IMR-90 (cell line): Measurements from ENCODE around the gene TENM3. TPM values are rescaled to one million over a fixed set of nuclear protein-coding genes. Genes with fewer than 3 reads are reported as not detected.

Experiments
- ATAC-seq: fragments of 200-7000 bp; cut with Tn5 transposase; 2 replicates; pipeline ENCODE4 v1.9.1; 2020; ENCODE audit warnings: low read depth, mild to moderate bottlenecking, moderate library complexity
- BruUV-seq: library from RNA; stranded (reverse); fragments of 400-500 nt; replicated peaks from 2 replicates; lab custom pipeline; 2021; lab: Mats Ljungman, UMichigan
- CTCF ChIA-PET: fragments of 300-600 bp; formaldehyde crosslinking; extraction: SDS; loops from one replicate; lab custom pipeline; 2021; ENCODE audit warnings: antibody characterized with exemption; lab: Yijun Ruan, JAX
- POLR2A ChIA-PET: fragments of 300-600 bp; sonication (Branson Sonifier 250); formaldehyde crosslinking; loops from one replicate; lab custom pipeline; 2022; ENCODE audit warnings: antibody characterized with exemption; ENCODE audit not compliant: unreplicated experiment; lab: Charles Lee
- DNase-seq: peaks from one replicate; pipeline ENCODE4 v3.0.0; 2013
- H2AFZ ChIP-seq: replicated peaks from 2 replicates; pipeline ENCODE3; 2013; ENCODE audit warnings: low read length, mild to moderate bottlenecking; ENCODE audit not compliant: poor library complexity
- H2AK5ac ChIP-seq: 2 replicates; pipeline ENCODE4 v1.6.1; 2013; ENCODE audit warnings: low read depth, low read length, inconsistent platforms
- H2AK9ac ChIP-seq: replicated peaks from 2 replicates; pipeline ENCODE3; 2013; ENCODE audit warnings: mild to moderate bottlenecking, low read depth, low read length, moderate library complexity; ENCODE audit not compliant: poor library complexity
- H2BK120ac ChIP-seq: 2 replicates; pipeline ENCODE4 v1.6.1; 2013; ENCODE audit warnings: low read depth, low read length, inconsistent platforms
- H2BK15ac ChIP-seq: 3 replicates; pipeline ENCODE4 v1.6.1; 2013; ENCODE audit warnings: low read depth, low read length, inconsistent platforms
- H2BK20ac ChIP-seq: 2 replicates; pipeline ENCODE4 v1.6.1; 2013; ENCODE audit warnings: low read depth, mild to moderate bottlenecking, inconsistent platforms, low read length, moderate library complexity
- H2BK5ac ChIP-seq: 2 replicates; pipeline ENCODE4 v1.6.1; 2013; ENCODE audit warnings: mild to moderate bottlenecking, low read depth, low read length, inconsistent platforms; ENCODE audit not compliant: poor library complexity, severe bottlenecking
- H3K14ac ChIP-seq: replicated peaks from 2 replicates; pipeline ENCODE4 v1.6.1; 2013; ENCODE audit warnings: low read depth, low read length, inconsistent platforms
- H3K18ac ChIP-seq: 2 replicates; pipeline ENCODE4 v1.6.1; 2013; ENCODE audit warnings: low read depth, low read length, control low read depth
- H3K23ac ChIP-seq: 2 replicates; pipeline ENCODE4 v1.6.1; 2013; ENCODE audit warnings: low read depth, low read length, inconsistent platforms
- H3K27ac ChIP-seq: 2 replicates; pipeline ENCODE4 v1.5.1; 2013; ENCODE audit warnings: mild to moderate bottlenecking, control low read depth, low read length; ENCODE audit not compliant: insufficient read depth
- H3K27me3 ChIP-seq: 2 replicates; pipeline ENCODE4 v1.6.1; 2013; ENCODE audit warnings: low read length; ENCODE audit not compliant: control insufficient read depth, insufficient read depth
- H3K36me3 ChIP-seq: 2 replicates; pipeline ENCODE4 v1.6.1; 2013; ENCODE audit warnings: low read length, mixed read lengths; ENCODE audit not compliant: control insufficient read depth, insufficient read depth
- H3K4ac ChIP-seq: 2 replicates; pipeline ENCODE4 v1.6.1; 2013; ENCODE audit warnings: low read depth, low read length, inconsistent platforms
- H3K4me1 ChIP-seq: 2 replicates; pipeline ENCODE4 v1.6.1; 2013; ENCODE audit warnings: low read length, mixed read lengths; ENCODE audit not compliant: control insufficient read depth, insufficient read depth
- H3K4me2 ChIP-seq: 2 replicates; pipeline ENCODE4 v1.6.1; 2013; ENCODE audit warnings: low read depth, mild to moderate bottlenecking, control low read depth, low read length, moderate library complexity
- H3K4me3 ChIP-seq: 2 replicates; pipeline ENCODE4 v1.5.1; 2013; ENCODE audit warnings: low read depth, mild to moderate bottlenecking, control low read depth, low read length, moderate library complexity; ENCODE audit not compliant: insufficient read depth
- H3K56ac ChIP-seq: 2 replicates; pipeline ENCODE4 v1.6.1; 2013; ENCODE audit warnings: low read length, inconsistent platforms; ENCODE audit not compliant: insufficient read depth; ENCODE audit errors: extremely low read depth
- H3K79me1 ChIP-seq, 2 experiments: 2 replicates each; pipeline ENCODE4 v1.6.1; 2013; ENCODE audit warnings: low read length in 2 of 2, inconsistent platforms in 1 of 2, low read depth in 1 of 2
- H3K9ac ChIP-seq: 2 replicates; pipeline ENCODE4 v1.6.1; 2013; ENCODE audit warnings: low read depth, low read length, control low read depth
- H3K9me1 ChIP-seq: 2 replicates; pipeline ENCODE4 v1.6.1; 2013; ENCODE audit warnings: low read length, inconsistent platforms; ENCODE audit not compliant: insufficient read depth
- H3K9me3 ChIP-seq: 2 replicates; pipeline ENCODE4 v1.6.1; 2013; ENCODE audit warnings: low read length; ENCODE audit not compliant: control insufficient read depth, insufficient read depth
- H4K20me1 ChIP-seq: 2 replicates; pipeline ENCODE4 v1.6.1; 2013; ENCODE audit warnings: low read length, inconsistent platforms; ENCODE audit not compliant: insufficient read depth
- H4K5ac ChIP-seq: 2 replicates; pipeline ENCODE4 v1.6.1; 2013; ENCODE audit warnings: mild to moderate bottlenecking, low read depth, low read length, control low read depth
- H4K8ac ChIP-seq, 2 experiments: 2 replicates each; pipeline ENCODE4 v1.6.1; 2013; ENCODE audit warnings: low read depth in 2 of 2, low read length in 2 of 2, control low read depth in 1 of 2, inconsistent platforms in 1 of 2
- H4K91ac ChIP-seq: 2 replicates; pipeline ENCODE4 v1.6.1; 2013; ENCODE audit warnings: low read depth, low read length, inconsistent platforms; ENCODE audit not compliant: insufficient read depth
- CEBPB ChIP-seq: IDR thresholded peaks from 2 replicates; pipeline ENCODE4 v1.6.1; 2012; ENCODE audit warnings: low read depth, low read length, improper control_type of control experiment
- WGBS, 2 experiments: methylation state at CpG; one replicate each; pipeline versions ENCODE4 v1.1.5 to v1.1.7; 2013; ENCODE audit warnings: missing lambda C conversion rate in 2 of 2; ENCODE audit not compliant: insufficient read length in 1 of 2; ENCODE audit errors: extremely low coverage in 2 of 2; 5-methylcytosine and 5-hydroxymethylcytosine counted together
- dilution Hi-C: fragments of 300-500 bp; cut with HindIII; formaldehyde crosslinking; loops from one replicate; pipeline ENCODE4 v1.14.3; 2018; ENCODE audit warnings: low sequenced_read_pairs; ENCODE audit not compliant: unreplicated experiment
- in situ Hi-C: fragments of 300-500 bp; cut with MboI; formaldehyde crosslinking; loops from 3 replicates; pipeline ENCODE4 v1.14.3; 2019; ENCODE audit warnings: low sequenced_read_pairs, inconsistent platforms, mixed read lengths
- intact Hi-C: fragments of 100-400 bp; cut with micrococcal nuclease; formaldehyde crosslinking; loops from 2 replicates; pipeline ENCODE4 v1.10.0; 2022
- polyA plus RNA-seq, 3 experiments: library from polyadenylated mRNA; depleted of rRNA; stranded (reverse); fragments of >200 nt; gene quantifications; 2 replicates each; pipeline ENCODE4 v1.2.3, GENCODE V29; 2012; ENCODE audit warnings: low replicate concordance in 1 of 3
- total RNA-seq: library from RNA; depleted of rRNA; stranded (reverse); fragments of >200 nt; gene quantifications from 2 replicates; pipeline ENCODE4 v1.2.3, GENCODE V29; 2012
- TF ChIP-seq, protein P1 (sequence below): conservative IDR thresholded peaks from 2 replicates; pipeline ENCODE4 v1.5.1; 2012; ENCODE audit warnings: mild to moderate bottlenecking, low read depth, low read length, improper control_type of control experiment

Gene TENM3
- total and polyA plus RNA-seq, 2 of the 4 experiments (the other 2 are of a cell fraction) = 29.9 to 173 TPM

DNA sequence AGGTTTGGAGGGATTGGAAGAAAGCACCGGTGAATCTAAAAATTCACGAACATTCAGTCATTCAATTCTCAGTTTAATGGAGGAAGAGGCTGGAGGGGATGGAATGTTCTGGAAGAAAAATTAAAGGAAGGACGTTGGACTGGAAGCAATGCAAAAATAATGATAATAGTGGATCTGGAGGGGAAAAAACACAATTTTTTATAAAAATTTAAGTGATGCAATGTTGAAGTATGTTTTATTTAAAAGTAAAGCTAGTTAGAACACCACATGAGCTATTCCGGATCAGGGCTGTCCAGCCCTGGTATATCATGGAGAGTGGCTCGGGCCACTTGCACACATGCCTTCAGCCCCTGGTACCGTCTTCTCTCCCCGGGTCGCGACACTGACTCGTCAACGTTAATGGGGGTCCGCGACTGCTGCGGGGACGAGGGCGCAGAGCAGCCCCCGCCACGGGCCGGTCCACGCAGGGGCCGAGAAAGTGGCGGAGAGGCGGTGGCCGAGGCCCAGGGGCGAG lies 204.6 kb downstream of the TENM3 start:
- Histone ChIP-seq H2BK5ac (peak overlapping the region; percentile 28), H3K56ac (no peak overlapping the region), H2AFZ (peak overlapping the region; percentile 95), H3K79me1 (peaks cover 8 to 9% of the 10 kb centered on the region in 2 experiments; a peak in 3 of 4 replicates), H2BK20ac (no peak overlapping the region), H3K9me1 (no peaks in the 10 kb centered on the region), H3K27ac (peak overlapping the region; percentile 2; the same call in 1 of the 2 replicates), H4K8ac (peak overlapping the region in 1 of 2 experiments; percentile 68; a peak in 2 of 4 replicates), H2BK15ac (no peak overlapping the region), H3K4me1 (no peaks in the 10 kb centered on the region), H3K4me2 (peak overlapping the region; percentile 81), H4K20me1 (no peaks in the 10 kb centered on the region), H3K18ac (no peak overlapping the region), H3K23ac (no peak overlapping the region), H3K27me3 (no peaks in the 10 kb centered on the region), H4K5ac (no peak overlapping the region), H2AK9ac (peak overlapping the region; percentile 86), H3K14ac (no peak overlapping the region), H2BK120ac (peak overlapping the region; percentile 30; the same call in 1 of the 2 replicates), H3K4me3 (peak overlapping the region; percentile 62), H3K9me3 (no peaks in the 10 kb centered on the region), H4K91ac (no peak overlapping the region), H3K4ac (peak overlapping the region; percentile 4; the same call in 1 of the 2 replicates), H2AK5ac (no peak overlapping the region), H3K9ac (peak overlapping the region; percentile 79), H3K36me3 (no peaks in the 10 kb centered on the region)
- peak; percentile 18 for ATAC-seq
- intact Hi-C loops = loop anchor here (2.0 to 10.0 kb wide), 4 partner anchors 211 to 1306 kb away; no protein-coding TSS in a partner anchor
- 4% methylated on average over 22 of the region's 25 CpGs; no CpG with 5 or more reads in 1 of the 2 experiments for WGBS, 2 experiments
- BruUV-seq = no TSS peak
- ChIA-PET POLR2A (interaction anchor here (0.6 kb wide), 1 partner anchor 10 kb away, joined by 3 read pairs; no protein-coding TSS in a partner anchor), CTCF (interaction anchor here (0.6 to 1.0 kb wide), 2 partner anchors 299 to 814 kb away, joined by 3 to 5 read pairs; no protein-coding TSS in a partner anchor)
- dilution Hi-C loops = no loop called here
- DNase-seq = no peak
- in situ Hi-C loops = no loop called here
- TF ChIP-seq, protein P1, sequence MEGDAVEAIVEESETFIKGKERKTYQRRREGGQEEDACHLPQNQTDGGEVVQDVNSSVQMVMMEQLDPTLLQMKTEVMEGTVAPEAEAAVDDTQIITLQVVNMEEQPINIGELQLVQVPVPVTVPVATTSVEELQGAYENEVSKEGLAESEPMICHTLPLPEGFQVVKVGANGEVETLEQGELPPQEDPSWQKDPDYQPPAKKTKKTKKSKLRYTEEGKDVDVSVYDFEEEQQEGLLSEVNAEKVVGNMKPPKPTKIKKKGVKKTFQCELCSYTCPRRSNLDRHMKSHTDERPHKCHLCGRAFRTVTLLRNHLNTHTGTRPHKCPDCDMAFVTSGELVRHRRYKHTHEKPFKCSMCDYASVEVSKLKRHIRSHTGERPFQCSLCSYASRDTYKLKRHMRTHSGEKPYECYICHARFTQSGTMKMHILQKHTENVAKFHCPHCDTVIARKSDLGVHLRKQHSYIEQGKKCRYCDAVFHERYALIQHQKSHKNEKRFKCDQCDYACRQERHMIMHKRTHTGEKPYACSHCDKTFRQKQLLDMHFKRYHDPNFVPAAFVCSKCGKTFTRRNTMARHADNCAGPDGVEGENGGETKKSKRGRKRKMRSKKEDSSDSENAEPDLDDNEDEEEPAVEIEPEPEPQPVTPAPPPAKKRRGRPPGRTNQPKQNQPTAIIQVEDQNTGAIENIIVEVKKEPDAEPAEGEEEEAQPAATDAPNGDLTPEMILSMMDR = no peak
- 0 out of 2 replicates have a peak, but pooled peaks have one; percentile 23 for TF ChIP-seq CEBPB
